HepG2 (cell line): ENCODE data around the gene NRP1. TPM values are rescaled to one million over a fixed set of nuclear protein-coding genes. Genes with fewer than 3 reads are reported as not detected.

Experiments
- ATAC-seq: fragments of 200-7000 bp; cut with Tn5 transposase; 3 replicates; pipeline ENCODE4 v1.9.1; 2020; ENCODE audit warnings: mild to moderate bottlenecking, moderate library complexity
- BruUV-seq: library from RNA; stranded (reverse); fragments of 400-500 nt; replicated peaks from 2 replicates; lab custom pipeline; 2021; lab: Mats Ljungman, UMichigan
- CTCF ChIA-PET: fragments of 300-600 bp; formaldehyde crosslinking; extraction: SDS; loops from one replicate; lab custom pipeline; 2021; ENCODE audit warnings: low total read pairs, inconsistent platforms, low intra/inter-chr PET ratio; lab: Yijun Ruan, JAX
- POLR2A ChIA-PET: fragments of 350-600 bp; sonication (Branson Sonifier 250); formaldehyde crosslinking; loops from one replicate; lab custom pipeline; 2020; ENCODE audit warnings: antibody characterized with exemption, inconsistent platforms; lab: Yijun Ruan, JAX
- DNase-seq: peaks from one replicate; pipeline ENCODE4 v3.0.0-alpha.2; 2015; ENCODE audit warnings: low spot score
- FAIRE-seq: peaks from 3 replicates; lab custom pipeline; 2011; peaks lifted over from hg19 to GRCh38; lab: Jason Lieb, UNC
- H2AFZ ChIP-seq: one replicate; pipeline ENCODE4 v1.6.1; 2011; ENCODE audit warnings: low read length, inconsistent platforms
- H3K27ac ChIP-seq: fragments of 300-600 bp; 3 replicates; pipeline ENCODE4 v1.8.0; 2011; ENCODE audit warnings: mixed run types, mild to moderate bottlenecking, mixed read lengths, low read length, inconsistent platforms; ENCODE audit not compliant: insufficient read depth; ENCODE audit errors: extremely low read length
- H3K27me3 ChIP-seq, 2 experiments: fragments of 200-600 bp in 1 of 2; 2 replicates in 1 of 2; 3 replicates in 1 of 2; pipeline versions ENCODE4 v1.6.0 to v1.8.0; 2011; ENCODE audit warnings: low read length in 2 of 2, mild to moderate bottlenecking in 2 of 2, moderate library complexity in 2 of 2, inconsistent platforms in 1 of 2; ENCODE audit not compliant: insufficient read depth in 2 of 2, control insufficient read depth in 1 of 2
- H3K36me3 ChIP-seq, 2 experiments: fragments of 200-600 bp in 1 of 2; replicated peaks in 1 of 2; 2 replicates in 1 of 2; 3 replicates in 1 of 2; pipeline versions ENCODE4 v1.5.1 to v1.8.0; 2011; ENCODE audit warnings: low read length in 2 of 2, inconsistent platforms in 1 of 2; ENCODE audit not compliant: insufficient read depth in 2 of 2, control insufficient read depth in 1 of 2
- H3K4me1 ChIP-seq: 2 replicates; pipeline ENCODE4 v1.5.1; 2012; ENCODE audit warnings: low read length, inconsistent platforms; ENCODE audit not compliant: insufficient read depth
- H3K4me2 ChIP-seq: 2 replicates; pipeline ENCODE4 v1.6.0; 2011; ENCODE audit warnings: low read depth, low read length, inconsistent platforms
- H3K4me3 ChIP-seq, 3 experiments: fragments of 200-600 bp in 1 of 3; sonication (generic), shearing (Covaris generic) in 1 of 3; replicated peaks in 1 of 3; 2 replicates each; pipeline ENCODE4 v1.5.1; 2011 to 2016; ENCODE audit warnings: low read length in 3 of 3, inconsistent platforms in 2 of 3, low read depth in 2 of 3, mild to moderate bottlenecking in 2 of 3, control low read depth in 1 of 3, mixed read lengths in 1 of 3; ENCODE audit not compliant: insufficient read depth in 1 of 3
- H3K79me2 ChIP-seq: one replicate; pipeline ENCODE4 v1.6.1; 2011; ENCODE audit warnings: low read length, inconsistent platforms; ENCODE audit not compliant: insufficient read depth
- H3K9ac ChIP-seq: 2 replicates; pipeline ENCODE4 v1.6.0; 2011; ENCODE audit warnings: mild to moderate bottlenecking, low read depth, low read length, inconsistent platforms; ENCODE audit not compliant: insufficient read depth
- H3K9me3 ChIP-seq: 2 replicates; pipeline ENCODE4 v1.5.1; 2012; ENCODE audit warnings: mild to moderate bottlenecking, low read length
- H4K20me1 ChIP-seq: 2 replicates; pipeline ENCODE4 v1.6.0; 2011; ENCODE audit warnings: inconsistent platforms, mild to moderate bottlenecking, low read length, moderate library complexity; ENCODE audit not compliant: insufficient read depth
- MAFF ChIP-seq: IDR thresholded peaks from 2 replicates; pipeline ENCODE4 v1.6.1; 2011; ENCODE audit warnings: low read depth, low read length, improper control_type of control experiment
- SNAPC2 ChIP-seq: sonication (generic); formaldehyde crosslinking; IDR thresholded peaks from 2 replicates; pipeline ENCODE4 v1.8.1; 2022; ENCODE audit warnings: mild to moderate bottlenecking, missing genetic modification reagents
- SOX6 ChIP-seq, 2 experiments: fragments of 450-650 bp in 1 of 2; sonication (generic) in 1 of 2; formaldehyde crosslinking in 1 of 2; IDR thresholded peaks; 2 replicates each; pipeline versions ENCODE4 v1.4.0 to v1.6.1; 2017 to 2020; ENCODE audit warnings: antibody characterized with exemption in 1 of 2, mild to moderate bottlenecking in 1 of 2, missing genetic modification reagents in 1 of 2
- ZNF180 ChIP-seq: sonication (generic); formaldehyde crosslinking; IDR thresholded peaks from 2 replicates; pipeline ENCODE4 v1.4.0; 2020; ENCODE audit warnings: low read depth, missing genetic modification reagents, borderline replicate concordance
- ZNF709 ChIP-seq: sonication (generic); formaldehyde crosslinking; IDR thresholded peaks from 2 replicates; pipeline ENCODE4 v1.5.0; 2020; ENCODE audit warnings: mild to moderate bottlenecking, missing genetic modification reagents
- WGBS: methylation state at CpG from one replicate; pipeline ENCODE4 v1.1.6; 2017; ENCODE audit warnings: low lambda C conversion rate; 5-methylcytosine and 5-hydroxymethylcytosine counted together
- in situ Hi-C: cut with HindIII; loops from 2 replicates; pipeline ENCODE4 v1.10.0; 2017; ENCODE audit warnings: low pct_unique_long_range_greater_than_20kb; ENCODE audit not compliant: extremely low pct_ligation_motif_present
- intact Hi-C: fragments of 100-400 bp; cut with micrococcal nuclease; formaldehyde crosslinking; loops from one replicate; pipeline ENCODE4 v1.10.0; 2022; ENCODE audit not compliant: unreplicated experiment
- polyA plus RNA-seq, 8 experiments: library from polyadenylated mRNA; depleted of rRNA in 3 of 8; stranded (reverse) in 7 of 8; unstranded in 1 of 8; fragments of >200 nt; fragmentation: Illumina TruSeq in 4 of 8; extraction: Trizol in 4 of 8; gene quantifications; 2 replicates each; pipeline versions ENCODE4 v1.2.1 to v1.2.3, GENCODE V29; 2011 to 2016; ENCODE audit warnings: low read depth in 4 of 8, missing spikeins in 1 of 8, mixed read lengths in 1 of 8; ENCODE audit not compliant: insufficient read depth in 1 of 8
- total RNA-seq, 5 experiments: library from RNA; depleted of rRNA; stranded (reverse); fragments of >200 nt; fragmentation: Illumina TruSeq; extraction: Trizol; gene quantifications; 2 replicates each; pipeline ENCODE4 v1.2.3, GENCODE V29; 2016; ENCODE audit warnings: low read depth in 1 of 5
- TF ChIP-seq, protein P1 (sequence below): sonication (generic); formaldehyde crosslinking; IDR thresholded peaks from 2 replicates; pipeline ENCODE4 v1.4.0; 2020; ENCODE audit warnings: missing genetic modification reagents, borderline replicate concordance
- TF ChIP-seq, protein P2 (sequence below): sonication (generic); formaldehyde crosslinking; IDR thresholded peaks from 2 replicates; pipeline ENCODE4 v1.5.0; 2020; ENCODE audit warnings: missing genetic modification reagents, mild to moderate bottlenecking, borderline replicate concordance
- TF ChIP-seq, protein P3 (sequence below): sonication (generic); formaldehyde crosslinking; IDR thresholded peaks from 2 replicates; pipeline ENCODE4 v1.4.0; 2020; ENCODE audit warnings: missing genetic modification reagents, borderline replicate concordance
- TF ChIP-seq, protein P4 (sequence below): sonication (generic); formaldehyde crosslinking; IDR thresholded peaks from 2 replicates; pipeline ENCODE4 v1.5.0; 2020; ENCODE audit warnings: missing genetic modification reagents

Gene NRP1
- total and polyA plus RNA-seq, 2 of the 13 experiments (the other 11 are each of a cell fraction or from before 2014, with no cell fraction given) = 5.3 to 5.8 TPM

DNA sequence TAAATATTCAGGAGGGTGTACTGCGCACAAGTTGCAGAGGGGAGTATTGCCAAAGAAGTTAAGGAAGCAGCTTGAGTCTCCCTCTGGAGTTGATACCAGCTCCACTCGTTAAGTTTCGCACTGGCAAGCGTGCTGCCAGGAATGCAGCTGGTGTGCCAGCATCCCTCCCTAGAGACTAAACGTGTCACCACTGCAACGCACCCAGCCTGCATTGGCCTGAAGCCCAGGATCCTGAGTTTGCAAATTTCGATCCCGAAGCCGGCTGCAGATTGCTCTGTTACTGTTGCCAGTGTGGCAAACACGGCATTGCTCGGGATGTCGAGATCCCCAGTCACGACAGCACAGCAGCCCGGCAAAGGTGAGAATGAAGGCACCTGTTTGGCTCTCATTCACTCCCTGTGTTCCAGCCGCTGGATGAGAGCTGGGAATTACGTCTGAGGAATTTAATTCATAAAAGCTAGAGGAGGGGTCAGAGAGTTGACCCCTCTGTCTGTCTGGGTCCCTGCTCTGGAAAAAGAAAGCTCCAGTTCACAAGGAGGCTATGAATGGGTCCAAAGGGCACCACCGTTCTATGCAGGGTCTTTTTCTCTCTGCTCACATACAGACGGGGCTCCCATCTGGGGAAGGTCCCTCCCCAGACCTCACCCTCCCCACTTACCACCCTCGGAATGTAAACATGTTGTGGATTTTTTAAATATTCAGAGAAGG is 61.0 kb downstream of the NRP1 start (continued):
- no peak for TF ChIP-seq SOX6 (IDR thresholded peaks at IDR 0.05)
- TF ChIP-seq SOX6 (CRISPR knock-in tag; IDR thresholded peaks at IDR 0.05) = 0 out of 2 replicates have a peak, but pooled peaks have one; percentile 18

DNA sequence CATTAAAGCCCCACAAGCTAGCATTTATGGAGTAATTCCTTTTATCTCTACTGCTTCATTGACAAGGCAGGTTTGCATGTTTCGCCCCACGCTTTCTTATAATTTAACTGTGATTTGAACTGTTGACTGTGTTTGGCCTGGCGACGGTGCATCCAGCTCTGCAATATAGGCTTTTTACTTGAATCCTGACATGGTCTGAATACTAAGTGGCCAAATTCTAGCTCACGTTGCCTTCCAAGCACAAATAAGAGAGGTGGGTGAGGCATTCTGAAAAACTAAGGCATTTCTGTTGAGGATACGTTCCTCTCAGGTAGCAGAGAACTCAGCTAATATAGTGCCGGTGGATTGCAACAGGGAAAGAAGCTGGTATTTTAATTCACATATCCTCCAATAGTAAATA is 61.8 kb downstream of the NRP1 start:
- Histone ChIP-seq H4K20me1 (no peaks in the 10 kb centered on the region), H3K79me2 (no peaks in the 10 kb centered on the region), H3K4me2 (no peak overlapping the region), H3K4me3 (no peak overlapping the region), H3K27me3 (no peaks in the 10 kb centered on the region), H3K9ac (no peak overlapping the region), H3K4me1 (peaks cover 25% of the 10 kb centered on the region), H3K9me3 (no peaks in the 10 kb centered on the region), H3K27ac (no peak overlapping the region), H2AFZ (no peak overlapping the region), H3K36me3 (no peaks in the 10 kb centered on the region)
- intact Hi-C loops = no loop called here
- no TSS peak for BruUV-seq
- DNase-seq (no peak), ATAC-seq (no peak), FAIRE-seq (no peak)
- in situ Hi-C loops = no loop called here
- WGBS = 96% methylated on average over 7 of the region's 7 CpGs
- ChIA-PET CTCF (no interaction called here), POLR2A (no interaction called here)
- no peak for TF ChIP-seq MAFF
- no peak for TF ChIP-seq ZNF180
- TF ChIP-seq, protein P1, sequence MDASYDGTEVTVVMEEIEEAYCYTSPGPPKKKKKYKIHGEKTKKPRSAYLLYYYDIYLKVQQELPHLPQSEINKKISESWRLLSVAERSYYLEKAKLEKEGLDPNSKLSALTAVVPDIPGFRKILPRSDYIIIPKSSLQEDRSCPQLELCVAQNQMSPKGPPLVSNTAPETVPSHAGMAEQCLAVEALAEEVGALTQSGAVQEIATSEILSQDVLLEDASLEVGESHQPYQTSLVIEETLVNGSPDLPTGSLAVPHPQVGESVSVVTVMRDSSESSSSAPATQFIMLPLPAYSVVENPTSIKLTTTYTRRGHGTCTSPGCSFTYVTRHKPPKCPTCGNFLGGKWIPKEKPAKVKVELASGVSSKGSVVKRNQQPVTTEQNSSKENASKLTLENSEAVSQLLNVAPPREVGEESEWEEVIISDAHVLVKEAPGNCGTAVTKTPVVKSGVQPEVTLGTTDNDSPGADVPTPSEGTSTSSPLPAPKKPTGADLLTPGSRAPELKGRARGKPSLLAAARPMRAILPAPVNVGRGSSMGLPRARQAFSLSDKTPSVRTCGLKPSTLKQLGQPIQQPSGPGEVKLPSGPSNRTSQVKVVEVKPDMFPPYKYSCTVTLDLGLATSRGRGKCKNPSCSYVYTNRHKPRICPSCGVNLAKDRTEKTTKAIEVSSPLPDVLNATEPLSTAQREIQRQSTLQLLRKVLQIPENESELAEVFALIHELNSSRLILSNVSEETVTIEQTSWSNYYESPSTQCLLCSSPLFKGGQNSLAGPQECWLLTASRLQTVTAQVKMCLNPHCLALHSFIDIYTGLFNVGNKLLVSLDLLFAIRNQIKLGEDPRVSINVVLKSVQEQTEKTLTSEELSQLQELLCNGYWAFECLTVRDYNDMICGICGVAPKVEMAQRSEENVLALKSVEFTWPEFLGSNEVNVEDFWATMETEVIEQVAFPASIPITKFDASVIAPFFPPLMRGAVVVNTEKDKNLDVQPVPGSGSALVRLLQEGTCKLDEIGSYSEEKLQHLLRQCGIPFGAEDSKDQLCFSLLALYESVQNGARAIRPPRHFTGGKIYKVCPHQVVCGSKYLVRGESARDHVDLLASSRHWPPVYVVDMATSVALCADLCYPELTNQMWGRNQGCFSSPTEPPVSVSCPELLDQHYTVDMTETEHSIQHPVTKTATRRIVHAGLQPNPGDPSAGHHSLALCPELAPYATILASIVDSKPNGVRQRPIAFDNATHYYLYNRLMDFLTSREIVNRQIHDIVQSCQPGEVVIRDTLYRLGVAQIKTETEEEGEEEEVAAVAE (CRISPR knock-in tag) = no peak
- no peak for TF ChIP-seq SNAPC2 (CRISPR knock-in tag)
- TF ChIP-seq, protein P2, sequence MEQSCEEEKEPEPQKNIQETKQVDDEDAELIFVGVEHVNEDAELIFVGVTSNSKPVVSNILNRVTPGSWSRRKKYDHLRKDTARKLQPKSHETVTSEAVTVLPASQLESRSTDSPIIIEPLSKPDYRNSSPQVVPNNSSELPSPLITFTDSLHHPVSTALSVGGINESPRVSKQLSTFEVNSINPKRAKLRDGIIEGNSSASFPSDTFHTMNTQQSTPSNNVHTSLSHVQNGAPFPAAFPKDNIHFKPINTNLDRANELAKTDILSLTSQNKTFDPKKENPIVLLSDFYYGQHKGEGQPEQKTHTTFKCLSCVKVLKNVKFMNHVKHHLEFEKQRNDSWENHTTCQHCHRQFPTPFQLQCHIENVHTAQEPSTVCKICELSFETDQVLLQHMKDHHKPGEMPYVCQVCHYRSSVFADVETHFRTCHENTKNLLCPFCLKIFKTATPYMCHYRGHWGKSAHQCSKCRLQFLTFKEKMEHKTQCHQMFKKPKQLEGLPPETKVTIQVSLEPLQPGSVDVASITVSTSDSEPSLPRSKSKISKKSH = no peak
- TF ChIP-seq ZNF709 (CRISPR knock-in tag) = no peak
- TF ChIP-seq, protein P3, sequence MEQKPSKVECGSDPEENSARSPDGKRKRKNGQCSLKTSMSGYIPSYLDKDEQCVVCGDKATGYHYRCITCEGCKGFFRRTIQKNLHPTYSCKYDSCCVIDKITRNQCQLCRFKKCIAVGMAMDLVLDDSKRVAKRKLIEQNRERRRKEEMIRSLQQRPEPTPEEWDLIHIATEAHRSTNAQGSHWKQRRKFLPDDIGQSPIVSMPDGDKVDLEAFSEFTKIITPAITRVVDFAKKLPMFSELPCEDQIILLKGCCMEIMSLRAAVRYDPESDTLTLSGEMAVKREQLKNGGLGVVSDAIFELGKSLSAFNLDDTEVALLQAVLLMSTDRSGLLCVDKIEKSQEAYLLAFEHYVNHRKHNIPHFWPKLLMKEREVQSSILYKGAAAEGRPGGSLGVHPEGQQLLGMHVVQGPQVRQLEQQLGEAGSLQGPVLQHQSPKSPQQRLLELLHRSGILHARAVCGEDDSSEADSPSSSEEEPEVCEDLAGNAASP (CRISPR knock-in tag) = no peak
- TF ChIP-seq, protein P4, sequence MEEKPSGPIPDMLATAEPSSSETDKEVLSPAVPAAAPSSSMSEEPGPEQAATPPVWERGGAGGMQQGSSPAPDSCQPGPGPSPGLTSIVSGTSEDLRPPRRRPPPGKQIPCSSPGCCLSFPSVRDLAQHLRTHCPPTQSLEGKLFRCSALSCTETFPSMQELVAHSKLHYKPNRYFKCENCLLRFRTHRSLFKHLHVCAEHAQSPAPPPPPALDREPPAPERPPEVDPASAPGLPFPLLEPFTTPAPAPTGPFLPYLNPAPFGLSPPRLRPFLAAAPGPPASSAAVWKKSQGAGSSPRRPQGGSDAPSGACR (CRISPR knock-in tag) = no peak
